Subcutaneous adipose tissue (tissue), 4 donors: ENCODE results near the gene DNM2. TPM values are rescaled to one million over a fixed set of nuclear protein-coding genes. Genes with fewer than 3 reads are reported as not detected.

Experiments
- total RNA-seq, 4 donors: library from RNA; depleted of rRNA; stranded (reverse); fragments of >200 nt; gene quantifications; one replicate each; pipeline ENCODE4 v1.1.0, GENCODE V29; 2016
- TF ChIP-seq, protein P1 (sequence below): fragments of 450-650 bp; IDR thresholded peaks from one replicate; pipeline ENCODE4 v1.5.1; 2016; ENCODE audit warnings: low read depth, mild to moderate bottlenecking, control low read depth, antibody characterized with exemption, moderate library complexity

The DNM2 gene
- total RNA-seq, 4 donors from 2014 or later: 63.9 to 140 (median 91.5) TPM

DNA sequence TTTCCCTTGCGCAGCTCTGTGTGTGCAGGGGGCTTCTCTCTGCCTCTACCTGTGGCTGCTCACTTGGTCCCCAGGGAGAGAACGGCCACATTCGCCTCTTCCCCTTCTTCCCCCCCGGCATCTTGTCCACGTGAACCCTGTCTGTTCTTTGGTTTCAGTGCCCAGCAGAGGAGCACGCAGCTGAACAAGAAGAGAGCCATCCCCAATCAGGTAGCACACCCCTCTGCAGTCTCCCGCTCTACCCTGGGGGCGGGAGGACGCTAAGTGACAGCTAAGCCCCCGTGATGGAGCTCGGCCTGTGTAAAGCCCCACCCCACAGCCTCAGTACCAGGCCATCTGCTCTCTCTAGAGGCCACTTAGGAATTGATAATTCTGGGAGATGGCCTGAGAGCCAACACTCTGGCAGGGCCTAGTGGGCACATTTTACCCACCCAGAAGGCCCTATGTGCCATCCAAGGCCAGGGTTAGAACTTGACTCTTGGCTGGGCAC, 87.9 kb downstream of the DNM2 start:
- TF ChIP-seq, protein P1, sequence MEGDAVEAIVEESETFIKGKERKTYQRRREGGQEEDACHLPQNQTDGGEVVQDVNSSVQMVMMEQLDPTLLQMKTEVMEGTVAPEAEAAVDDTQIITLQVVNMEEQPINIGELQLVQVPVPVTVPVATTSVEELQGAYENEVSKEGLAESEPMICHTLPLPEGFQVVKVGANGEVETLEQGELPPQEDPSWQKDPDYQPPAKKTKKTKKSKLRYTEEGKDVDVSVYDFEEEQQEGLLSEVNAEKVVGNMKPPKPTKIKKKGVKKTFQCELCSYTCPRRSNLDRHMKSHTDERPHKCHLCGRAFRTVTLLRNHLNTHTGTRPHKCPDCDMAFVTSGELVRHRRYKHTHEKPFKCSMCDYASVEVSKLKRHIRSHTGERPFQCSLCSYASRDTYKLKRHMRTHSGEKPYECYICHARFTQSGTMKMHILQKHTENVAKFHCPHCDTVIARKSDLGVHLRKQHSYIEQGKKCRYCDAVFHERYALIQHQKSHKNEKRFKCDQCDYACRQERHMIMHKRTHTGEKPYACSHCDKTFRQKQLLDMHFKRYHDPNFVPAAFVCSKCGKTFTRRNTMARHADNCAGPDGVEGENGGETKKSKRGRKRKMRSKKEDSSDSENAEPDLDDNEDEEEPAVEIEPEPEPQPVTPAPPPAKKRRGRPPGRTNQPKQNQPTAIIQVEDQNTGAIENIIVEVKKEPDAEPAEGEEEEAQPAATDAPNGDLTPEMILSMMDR: no peak

DNA sequence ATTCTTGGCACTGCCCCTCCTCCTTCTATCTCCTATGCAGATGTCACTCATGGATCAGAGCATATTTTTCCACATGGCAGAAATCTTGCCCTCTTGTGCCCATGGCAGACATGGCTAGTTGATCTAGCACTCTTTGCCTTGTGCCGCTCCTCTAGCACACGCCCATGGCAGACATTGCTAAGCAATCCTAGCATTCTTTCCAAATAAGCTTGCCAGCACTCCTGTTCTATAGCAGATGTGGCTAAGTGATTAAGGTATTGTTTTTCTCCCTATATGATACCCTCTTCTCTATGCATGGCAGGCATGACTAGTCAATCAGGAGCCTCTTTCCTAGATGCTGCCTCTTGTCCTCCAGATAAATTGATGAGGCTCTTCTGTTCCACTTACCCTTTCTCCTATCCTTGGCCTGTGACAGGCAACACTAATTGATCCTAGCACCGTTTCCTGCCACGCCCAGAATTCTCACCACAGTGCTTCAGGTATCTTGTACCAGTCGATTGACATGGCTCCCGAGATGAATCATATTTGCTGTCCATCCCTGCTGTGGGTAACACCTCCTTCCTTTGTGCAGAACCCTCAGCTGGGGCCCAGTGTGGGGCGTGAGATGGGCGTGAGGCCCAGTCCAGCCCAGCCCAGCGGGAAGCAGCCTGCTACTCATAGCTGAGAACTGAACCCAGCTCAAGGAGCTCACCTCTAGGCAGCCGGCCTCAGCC, 91.2 kb downstream of the DNM2 start:
- TF ChIP-seq, protein P1: no peak

DNA sequence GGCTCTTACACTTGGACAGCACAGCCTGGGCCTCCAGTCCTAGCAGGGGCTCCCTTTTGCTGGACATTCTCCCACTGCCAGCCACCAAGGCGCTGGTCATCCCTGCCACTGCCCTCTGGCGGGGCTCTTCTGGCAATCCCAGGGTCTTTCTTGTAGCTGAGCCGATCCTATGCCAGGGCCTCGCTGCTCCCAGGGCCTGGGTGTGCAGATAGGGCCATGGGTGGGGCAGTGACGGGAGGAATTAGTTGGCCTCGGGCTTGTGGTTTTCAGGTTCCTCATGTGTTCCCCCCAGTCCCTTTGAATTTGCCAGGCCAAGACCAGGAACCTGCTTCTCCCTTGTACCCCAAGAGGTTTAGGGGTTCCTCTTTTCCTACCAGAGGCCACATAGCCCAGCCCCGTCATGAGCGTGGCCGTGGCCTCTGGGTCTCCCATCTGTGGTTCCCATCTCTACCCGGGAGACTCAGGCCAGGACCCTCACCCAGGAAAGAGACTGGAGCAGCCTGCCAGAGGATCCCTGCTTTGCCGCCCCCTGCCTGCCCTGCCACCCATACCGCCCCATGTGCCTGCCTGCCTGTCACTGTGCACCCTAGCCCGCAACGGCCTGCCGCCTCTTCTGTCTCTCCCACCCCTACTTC, 91.9 kb downstream of the DNM2 start:
- TF ChIP-seq, protein P1: no peak

DNA sequence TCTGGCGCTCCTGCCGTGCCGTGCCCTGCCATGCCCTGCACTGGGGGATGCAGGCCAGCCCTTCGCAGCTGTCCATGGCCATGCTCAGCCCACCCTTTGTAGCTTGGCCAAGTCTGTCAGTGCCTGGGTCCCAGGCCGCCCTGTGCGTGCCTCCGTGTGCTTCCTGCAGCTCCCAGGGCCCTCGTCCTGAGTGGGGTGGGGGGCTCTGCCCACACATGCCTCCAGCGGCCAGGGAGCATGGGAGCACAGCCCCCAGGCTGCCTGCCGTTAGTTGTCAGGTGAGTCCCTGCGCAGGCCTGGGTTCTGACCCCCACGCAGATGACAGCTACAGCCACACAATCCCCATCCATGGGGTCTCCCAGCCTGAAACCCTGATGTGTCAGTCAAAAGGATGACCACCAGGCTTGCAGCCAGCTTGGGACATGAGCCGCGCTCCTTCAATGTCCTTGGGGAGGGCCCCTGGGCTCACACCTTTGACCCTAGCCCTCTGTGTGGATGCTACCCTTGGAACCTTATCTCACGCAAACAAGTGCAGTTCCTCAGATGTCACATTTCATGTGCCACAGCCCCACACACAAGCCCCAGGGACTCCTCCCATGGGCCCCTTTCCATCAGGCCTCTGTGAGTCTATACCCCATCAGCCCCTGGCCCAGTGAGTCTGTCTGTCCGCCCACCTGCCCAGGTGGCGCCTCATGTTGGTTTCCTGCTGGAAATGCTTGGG, 93.7 kb downstream of the DNM2 start:
- TF ChIP-seq, protein P1: no peak

DNA sequence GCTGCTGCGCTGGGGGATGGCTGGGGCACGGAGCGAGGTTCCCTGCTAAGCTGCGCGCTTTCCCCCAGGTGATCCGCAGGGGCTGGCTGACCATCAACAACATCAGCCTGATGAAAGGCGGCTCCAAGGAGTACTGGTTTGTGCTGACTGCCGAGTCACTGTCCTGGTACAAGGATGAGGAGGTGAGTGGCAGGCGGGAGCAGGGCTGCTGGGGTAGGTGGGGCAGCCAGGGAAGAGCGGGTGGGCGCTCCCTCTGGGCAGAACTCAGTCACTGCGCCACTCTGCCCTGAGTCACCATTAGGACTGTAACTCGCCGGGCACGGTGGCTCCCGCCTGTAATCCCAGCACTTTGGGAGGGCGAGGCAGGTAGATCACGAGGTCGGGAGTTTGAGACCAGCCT, 94.3 kb downstream of the DNM2 start:
- TF ChIP-seq, protein P1: no peak

DNA sequence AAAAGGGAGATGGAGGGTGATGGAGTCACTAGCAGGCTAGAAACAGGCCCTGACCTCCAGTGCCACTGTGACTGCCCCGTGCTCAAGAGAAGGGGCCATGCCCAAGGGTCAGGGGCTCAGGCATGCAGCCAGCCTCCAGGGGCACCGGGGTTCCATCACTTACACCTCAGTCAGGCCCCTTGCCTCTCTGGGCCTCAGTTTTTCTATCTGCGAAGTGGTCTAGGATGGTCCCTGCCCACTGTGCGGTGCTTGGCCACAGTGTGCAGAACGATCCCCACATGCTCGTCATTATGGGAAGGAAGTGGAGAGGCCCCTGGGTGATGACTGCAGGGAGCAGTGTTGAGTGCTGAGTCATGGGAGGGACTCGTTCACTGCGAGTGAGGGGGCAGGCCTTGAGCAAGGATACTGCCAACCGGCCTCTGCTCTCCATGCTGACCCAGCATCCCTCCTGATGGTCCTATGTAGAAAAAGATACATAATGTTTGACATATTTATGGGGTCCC, 95.1 kb downstream of the DNM2 start:
- TF ChIP-seq, protein P1: no peak
